Effector memory CD4-positive, alpha-beta T cell (primary cell): ENCODE data around the gene S100A10.

Experiments used
- DNase-seq, 3 donors: peaks; one replicate each; pipeline ENCODE4 v3.0.0-alpha.2; 2020
- H3K27ac ChIP-seq: 2 replicates; pipeline ENCODE4 v1.7.0; 2013; ENCODE audit warnings: mild to moderate bottlenecking, low read length, moderate library complexity; ENCODE audit not compliant: insufficient read depth, poor library complexity, severe bottlenecking
- H3K27me3 ChIP-seq: replicated peaks from 2 replicates; pipeline ENCODE4 v1.7.0; 2013; ENCODE audit warnings: mild to moderate bottlenecking, low read length; ENCODE audit not compliant: insufficient read depth, control insufficient read depth, poor library complexity, severe bottlenecking
- H3K36me3 ChIP-seq: 2 replicates; pipeline ENCODE4 v1.7.0; 2013; ENCODE audit warnings: mild to moderate bottlenecking, low read length, moderate library complexity; ENCODE audit not compliant: control insufficient read depth, insufficient read depth
- H3K4me1 ChIP-seq: 2 replicates; pipeline ENCODE4 v1.7.0; 2013; ENCODE audit warnings: low read length, mild to moderate bottlenecking; ENCODE audit not compliant: control insufficient read depth, insufficient read depth, poor library complexity, severe bottlenecking
- H3K4me3 ChIP-seq: 2 replicates; pipeline ENCODE4 v1.7.0; 2013; ENCODE audit warnings: low read length, low read depth, mild to moderate bottlenecking; ENCODE audit not compliant: insufficient read depth, poor library complexity, severe bottlenecking
- H3K9me3 ChIP-seq: 2 replicates; pipeline ENCODE4 v1.7.0; 2013; ENCODE audit warnings: mild to moderate bottlenecking, low read length, moderate library complexity; ENCODE audit not compliant: control insufficient read depth

S100A10 gene

DNA sequence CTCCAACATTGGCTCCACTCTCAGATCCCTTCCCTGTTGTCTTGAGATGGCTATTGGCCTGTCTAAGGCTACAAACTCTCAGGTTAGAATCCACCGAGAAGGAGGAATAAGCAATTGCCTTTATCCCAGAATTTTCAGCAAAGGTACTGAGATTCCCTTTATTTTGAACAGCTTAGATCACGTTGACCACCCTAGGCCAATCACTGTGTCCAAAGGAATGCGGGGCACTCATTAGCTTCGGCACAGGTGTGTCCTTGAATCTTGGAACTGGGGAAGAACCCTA, 36.2 kb upstream of the S100A10 start:
- Histone ChIP-seq H3K9me3 (no peaks in the 10 kb centered on the region), H3K36me3 (peaks cover 37% of the 10 kb centered on the region), H3K27me3 (no peaks in the 10 kb centered on the region), H3K4me3 (no peak overlapping the region), H3K27ac (no peak overlapping the region), H3K4me1 (peaks cover 27% of the 10 kb centered on the region)
- no peak for DNase-seq

DNA sequence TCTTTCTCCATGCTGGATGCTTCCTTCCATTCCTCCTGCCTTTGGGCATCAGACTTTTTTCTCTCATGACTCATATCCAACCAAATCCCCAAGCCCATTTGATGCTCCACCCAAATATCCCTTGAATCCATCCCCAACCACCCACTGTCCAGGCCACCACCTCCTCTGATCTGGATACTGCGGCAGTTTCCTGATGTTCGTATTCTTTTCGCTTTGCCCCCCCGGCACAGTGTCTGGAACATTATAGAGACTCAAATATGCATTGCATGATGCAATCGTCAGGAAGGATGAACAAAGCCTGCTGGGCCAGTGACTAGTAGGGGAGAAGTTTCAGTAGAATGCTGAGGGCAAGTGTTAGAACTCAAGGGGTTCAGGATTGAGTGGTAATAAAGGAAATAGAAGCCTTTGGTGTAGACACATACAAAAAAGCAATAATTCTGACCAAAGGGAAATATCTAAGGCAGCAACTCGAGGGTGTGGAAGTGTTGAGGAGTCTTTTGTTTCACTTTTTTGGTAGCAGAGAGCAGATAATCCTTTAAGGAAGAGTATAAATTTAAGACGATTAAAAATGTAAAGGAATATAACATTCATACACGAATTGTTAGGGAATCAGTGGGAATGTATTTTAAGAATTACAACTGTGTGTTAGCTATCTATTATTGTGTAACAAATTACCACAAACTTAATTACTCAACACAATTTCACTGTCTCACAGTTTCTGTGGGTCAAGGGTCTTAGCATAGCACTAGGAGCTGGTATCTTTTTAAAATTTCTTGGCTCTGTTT, 35.7 kb upstream of the S100A10 start:
- H3K27ac ChIP-seq, result no peak overlapping the region
- no peaks in the 10 kb centered on the region for H3K9me3 ChIP-seq
- no peak overlapping the region for H3K4me3 ChIP-seq
- H3K27me3 ChIP-seq, result no peaks in the 10 kb centered on the region
- H3K36me3 ChIP-seq, result peaks cover 37% of the 10 kb centered on the region
- peaks cover 22% of the 10 kb centered on the region for H3K4me1 ChIP-seq
- no peak for DNase-seq

DNA sequence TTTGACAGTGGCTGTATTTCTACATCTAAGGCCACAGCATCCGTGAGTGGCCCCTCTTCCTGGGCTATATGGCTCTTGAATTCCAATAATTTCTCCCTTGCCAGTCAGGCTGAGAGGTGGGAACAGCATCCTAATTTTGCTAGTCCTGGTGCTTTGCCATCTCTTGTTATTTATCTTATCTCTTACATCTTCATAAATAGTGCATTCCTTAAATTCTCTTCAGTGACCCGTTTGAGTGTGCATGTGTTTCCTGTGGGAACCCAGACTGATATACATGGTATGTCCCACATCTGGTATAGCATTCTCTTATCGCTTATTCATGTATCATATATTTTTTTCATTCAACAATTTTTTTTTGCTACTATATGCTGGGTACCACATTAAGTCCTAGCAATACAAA, 33.2 kb upstream of the S100A10 start:
- H3K27ac ChIP-seq, result no peak overlapping the region
- H3K4me1 ChIP-seq, result no peaks in the 10 kb centered on the region
- H3K9me3 ChIP-seq, result no peaks in the 10 kb centered on the region
- H3K27me3 ChIP-seq, result no peaks in the 10 kb centered on the region
- no peak for DNase-seq
- no peak overlapping the region for H3K4me3 ChIP-seq
- peaks cover 18% of the 10 kb centered on the region for H3K36me3 ChIP-seq

DNA sequence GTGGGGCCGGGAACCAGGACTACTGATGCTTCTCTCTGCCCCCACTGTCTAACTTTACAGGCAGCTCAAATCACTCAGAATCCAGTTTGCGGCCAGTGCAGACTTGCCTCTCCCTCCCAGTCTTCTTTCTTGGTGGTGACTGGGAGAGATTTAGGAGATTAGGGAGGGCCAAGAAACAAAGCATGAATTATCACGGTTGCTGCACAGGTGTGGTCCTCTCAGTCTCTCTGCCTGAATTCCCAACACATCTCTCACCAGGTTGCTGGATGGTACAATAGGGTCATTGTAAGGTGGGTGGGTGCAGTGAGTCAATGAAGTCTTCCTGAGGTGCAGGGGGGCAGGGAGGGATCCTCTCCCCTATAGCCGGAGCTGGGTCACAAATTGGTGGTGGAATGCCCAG, 30.6 kb upstream of the S100A10 start:
- no peaks in the 10 kb centered on the region for H3K36me3 ChIP-seq
- no peaks in the 10 kb centered on the region for H3K9me3 ChIP-seq
- no peak overlapping the region for H3K4me3 ChIP-seq
- no peak for DNase-seq
- H3K27ac ChIP-seq, result no peak overlapping the region
- H3K27me3 ChIP-seq, result no peaks in the 10 kb centered on the region
- H3K4me1 ChIP-seq, result no peaks in the 10 kb centered on the region

DNA sequence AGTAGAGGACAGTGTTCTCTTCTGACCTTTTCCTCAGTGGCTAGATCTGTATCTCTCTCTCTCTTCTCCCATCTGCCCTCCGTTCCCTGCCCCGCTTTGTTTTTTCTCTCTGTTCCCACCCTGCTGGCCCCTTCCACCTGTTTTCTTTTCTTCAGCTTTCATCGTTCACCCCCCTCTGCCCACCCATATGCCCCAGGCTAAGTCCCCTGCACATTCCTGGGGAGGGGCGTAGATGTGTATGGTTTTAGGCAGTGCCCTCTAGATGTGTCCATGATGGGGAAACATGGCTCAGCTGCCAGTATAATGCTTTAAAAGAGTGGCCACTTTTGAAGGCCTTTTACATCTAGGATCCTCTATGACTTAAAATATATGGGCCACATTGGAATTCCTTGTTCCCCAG, 29.6 kb upstream of the S100A10 start:
- Histone ChIP-seq H3K27me3 (no peaks in the 10 kb centered on the region), H3K36me3 (no peaks in the 10 kb centered on the region), H3K4me3 (no peak overlapping the region), H3K27ac (no peak overlapping the region), H3K9me3 (no peaks in the 10 kb centered on the region), H3K4me1 (no peaks in the 10 kb centered on the region)
- DNase-seq, result no peak

DNA sequence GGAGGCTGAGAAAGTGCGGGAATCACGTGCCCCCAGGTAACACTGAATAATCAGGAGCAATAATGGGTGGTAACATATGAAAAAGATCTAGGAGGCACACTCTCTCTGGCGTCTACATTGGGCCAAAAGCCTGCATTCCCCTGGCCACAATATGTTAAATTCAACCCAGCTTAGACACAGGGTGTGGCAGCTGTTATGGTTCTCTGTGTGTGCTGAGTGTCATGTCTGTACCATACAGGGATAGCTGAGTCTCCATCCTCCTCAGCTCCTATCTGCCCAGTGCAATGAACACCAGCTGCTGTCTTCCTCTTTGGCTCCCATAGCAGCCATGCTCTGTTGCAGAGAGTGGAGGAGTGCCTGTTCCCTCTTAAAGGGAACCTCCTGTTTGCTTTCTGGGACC, 28.8 kb upstream of the S100A10 start:
- Histone ChIP-seq H3K9me3 (no peaks in the 10 kb centered on the region), H3K27ac (no peak overlapping the region), H3K4me1 (no peaks in the 10 kb centered on the region), H3K36me3 (no peaks in the 10 kb centered on the region), H3K4me3 (no peak overlapping the region), H3K27me3 (no peaks in the 10 kb centered on the region)
- no peak for DNase-seq

DNA sequence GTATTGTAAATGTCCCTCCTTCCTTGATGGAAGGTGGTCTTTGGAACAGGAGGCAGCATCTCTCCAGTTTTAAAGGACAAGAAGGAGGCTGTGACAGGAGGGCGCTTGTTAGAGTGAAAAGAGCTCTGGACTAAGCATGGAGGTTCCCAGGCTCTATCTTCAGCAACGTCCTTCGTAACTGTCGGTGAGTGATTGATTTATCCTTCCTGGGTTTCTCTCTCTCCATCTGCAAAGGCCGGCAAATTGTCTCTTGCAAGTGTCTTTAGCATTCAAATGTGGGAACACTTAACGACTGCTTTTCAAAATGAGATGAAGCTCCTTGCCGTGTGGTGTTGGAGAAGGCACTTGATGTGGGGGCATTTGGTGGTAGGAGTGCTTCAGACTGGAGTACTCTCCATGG, 27.9 kb upstream of the S100A10 start:
- Histone ChIP-seq H3K36me3 (no peaks in the 10 kb centered on the region), H3K27me3 (no peaks in the 10 kb centered on the region), H3K4me3 (no peak overlapping the region), H3K27ac (no peak overlapping the region), H3K4me1 (no peaks in the 10 kb centered on the region), H3K9me3 (no peaks in the 10 kb centered on the region)
- DNase-seq, result no peak

DNA sequence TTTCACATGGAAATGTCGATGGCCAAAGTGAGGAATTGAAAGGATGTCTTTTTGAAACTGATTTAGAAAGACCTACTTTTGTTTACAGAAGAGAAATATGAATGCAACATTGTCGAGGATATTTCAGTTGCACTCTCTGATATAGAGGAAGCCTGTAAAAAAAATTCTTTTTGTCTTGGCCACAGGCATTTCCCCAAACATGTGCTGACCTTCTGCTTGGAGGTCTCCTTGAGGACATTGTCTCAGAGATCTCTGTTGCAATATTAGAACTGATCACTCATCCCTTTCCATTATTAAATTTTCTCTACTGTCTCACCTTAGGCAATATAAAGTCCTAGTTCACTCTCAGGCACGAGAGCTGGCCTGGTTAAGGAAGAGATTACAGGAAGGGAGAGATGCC, 27.2 kb upstream of the S100A10 start:
- no peaks in the 10 kb centered on the region for H3K9me3 ChIP-seq

DNA sequence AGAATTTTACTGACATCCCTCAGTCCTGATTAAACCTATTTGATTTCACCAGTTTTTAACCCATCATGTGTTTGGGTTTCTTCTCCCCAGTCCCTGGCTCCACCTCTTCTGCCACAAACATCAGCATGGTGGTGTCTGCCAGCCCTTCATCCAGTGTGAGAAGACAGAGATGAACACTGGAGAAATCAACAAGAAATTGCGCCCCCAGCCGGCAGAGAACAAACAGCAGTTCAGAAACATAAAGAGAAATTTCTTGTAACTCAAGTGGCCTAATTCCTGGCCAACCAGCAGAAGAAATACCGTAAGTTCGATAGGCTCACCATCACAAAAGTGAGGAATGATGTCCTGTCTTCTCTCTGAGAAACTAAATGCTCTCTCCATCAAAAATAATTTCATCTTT, 24.9 kb upstream of the S100A10 start:
- no peak for DNase-seq
- H3K4me3 ChIP-seq, result no peak overlapping the region

More for the DNA sequence above, 27.2 kb upstream of the S100A10 start:
- no peaks in the 10 kb centered on the region for H3K4me1 ChIP-seq
- no peaks in the 10 kb centered on the region for H3K36me3 ChIP-seq
- H3K27ac ChIP-seq, result no peak overlapping the region
- H3K27me3 ChIP-seq, result no peaks in the 10 kb centered on the region
- DNase-seq, result no peak
- H3K4me3 ChIP-seq, result no peak overlapping the region

DNA sequence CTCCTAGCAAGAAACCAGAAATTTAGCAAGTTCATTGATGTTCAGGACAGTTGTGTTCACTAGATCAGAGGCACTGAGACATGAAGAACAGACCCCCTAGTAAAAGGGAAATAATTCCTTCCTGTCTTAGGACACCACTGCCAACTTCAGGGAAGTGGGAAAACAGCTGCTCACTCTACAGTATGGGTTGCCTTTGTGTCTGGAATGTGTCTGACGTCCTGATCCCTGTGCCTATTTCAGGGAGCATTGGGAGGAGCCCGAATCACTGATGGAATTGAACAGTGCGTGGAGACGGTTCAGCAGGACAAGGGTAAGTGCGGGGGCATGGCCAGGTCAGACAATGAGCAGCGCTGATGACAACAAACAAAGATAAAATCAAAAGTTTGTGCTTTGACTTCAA, 22.1 kb upstream of the S100A10 start:
- H3K4me3 ChIP-seq, result no peak overlapping the region
- no peaks in the 10 kb centered on the region for H3K27me3 ChIP-seq
- H3K27ac ChIP-seq, result no peak overlapping the region
- no peaks in the 10 kb centered on the region for H3K36me3 ChIP-seq
- DNase-seq, result no peak
- H3K9me3 ChIP-seq, result no peaks in the 10 kb centered on the region
- no peaks in the 10 kb centered on the region for H3K4me1 ChIP-seq

More for the DNA sequence above, 24.9 kb upstream of the S100A10 start:
- no peaks in the 10 kb centered on the region for H3K36me3 ChIP-seq
- no peak overlapping the region for H3K27ac ChIP-seq
- no peaks in the 10 kb centered on the region for H3K4me1 ChIP-seq
- H3K9me3 ChIP-seq, result no peaks in the 10 kb centered on the region
- H3K27me3 ChIP-seq, result no peaks in the 10 kb centered on the region
